VCaP (cell line): ENCODE measurements around the gene NIPBL.
"Not testable (repeated sequence)": the region's sequence is repeated elsewhere in the genome, so short reads cannot be mapped to it uniquely, and the experiment has no call there.

Experiments
- H3K27ac ChIP-seq: fragments of 450-650 bp; 2 replicates; pipeline ENCODE4 v1.5.1; 2017
- TF ChIP-seq, protein P1 (sequence below): fragments of 450-650 bp; conservative IDR thresholded peaks from 2 replicates; pipeline ENCODE4 v1.5.1; 2017; ENCODE audit warnings: mild to moderate bottlenecking, moderate library complexity

NIPBL gene

DNA sequence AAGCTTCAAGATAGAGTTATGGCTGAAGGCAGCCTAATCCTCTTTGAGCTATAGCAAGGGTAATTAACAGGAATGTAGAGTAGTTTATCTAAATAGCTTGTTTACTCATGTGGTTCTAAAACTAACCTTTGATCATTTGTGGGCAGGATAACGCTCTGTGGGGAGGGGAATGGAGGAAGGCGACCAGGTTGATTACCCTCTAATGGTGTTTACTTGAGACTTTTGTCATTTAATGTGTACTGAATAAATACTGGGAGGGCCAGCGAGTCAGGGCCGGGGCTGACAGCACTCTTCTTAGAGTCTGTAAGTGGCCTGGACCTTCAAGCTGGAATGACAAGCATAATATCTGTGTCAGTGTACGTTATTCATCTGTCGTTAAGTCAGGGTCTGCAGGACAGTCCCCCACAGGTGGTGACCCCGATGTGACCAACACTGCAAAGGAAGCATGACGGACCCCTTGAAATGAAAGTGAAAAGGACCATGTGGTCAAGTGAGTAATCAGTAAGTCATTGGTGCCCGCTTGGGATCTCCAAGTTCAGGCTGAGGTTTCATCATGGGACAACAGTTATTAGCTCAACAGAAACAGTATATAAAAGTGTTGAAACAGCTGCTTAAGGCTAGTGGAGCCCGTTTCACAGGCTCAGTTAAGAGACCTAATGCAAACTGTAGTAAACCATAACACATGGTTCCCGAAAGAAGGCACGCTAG is 210.1 kb downstream of the NIPBL start:
- H3K27ac ChIP-seq: no peak overlapping the region
- TF ChIP-seq, protein P1, sequence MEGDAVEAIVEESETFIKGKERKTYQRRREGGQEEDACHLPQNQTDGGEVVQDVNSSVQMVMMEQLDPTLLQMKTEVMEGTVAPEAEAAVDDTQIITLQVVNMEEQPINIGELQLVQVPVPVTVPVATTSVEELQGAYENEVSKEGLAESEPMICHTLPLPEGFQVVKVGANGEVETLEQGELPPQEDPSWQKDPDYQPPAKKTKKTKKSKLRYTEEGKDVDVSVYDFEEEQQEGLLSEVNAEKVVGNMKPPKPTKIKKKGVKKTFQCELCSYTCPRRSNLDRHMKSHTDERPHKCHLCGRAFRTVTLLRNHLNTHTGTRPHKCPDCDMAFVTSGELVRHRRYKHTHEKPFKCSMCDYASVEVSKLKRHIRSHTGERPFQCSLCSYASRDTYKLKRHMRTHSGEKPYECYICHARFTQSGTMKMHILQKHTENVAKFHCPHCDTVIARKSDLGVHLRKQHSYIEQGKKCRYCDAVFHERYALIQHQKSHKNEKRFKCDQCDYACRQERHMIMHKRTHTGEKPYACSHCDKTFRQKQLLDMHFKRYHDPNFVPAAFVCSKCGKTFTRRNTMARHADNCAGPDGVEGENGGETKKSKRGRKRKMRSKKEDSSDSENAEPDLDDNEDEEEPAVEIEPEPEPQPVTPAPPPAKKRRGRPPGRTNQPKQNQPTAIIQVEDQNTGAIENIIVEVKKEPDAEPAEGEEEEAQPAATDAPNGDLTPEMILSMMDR: no peak

DNA sequence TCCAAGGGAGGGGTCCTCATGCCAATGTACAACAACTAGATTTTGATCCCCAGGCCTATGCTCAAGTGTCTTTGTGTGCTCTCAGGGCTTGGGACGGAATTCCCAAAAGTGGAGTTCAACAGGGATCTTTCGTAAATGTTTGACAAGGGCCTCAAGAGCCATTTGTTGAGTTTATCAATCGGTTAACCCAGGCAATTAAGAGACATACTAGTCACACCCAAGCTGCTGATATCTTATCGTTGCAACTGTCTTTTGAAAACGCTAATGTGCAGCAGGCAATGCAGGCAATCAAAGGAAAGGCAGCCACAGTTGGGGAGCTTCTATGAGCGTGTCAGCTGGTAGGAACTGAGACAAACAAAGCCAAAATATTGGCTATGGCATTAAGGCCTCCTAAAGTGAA is 211.4 kb downstream of the NIPBL start:
- TF ChIP-seq, protein P1: no peak
- peak overlapping the region; percentile 64 for H3K27ac ChIP-seq

- TF ChIP-seq, protein P1: no peak
- peak overlapping the region; percentile 64 for H3K27ac ChIP-seq
Observed at GRCh38 chr5:37090123-37090726, 213.7 kb downstream of the NIPBL start.

- TF ChIP-seq, protein P1: no peak
Observed at GRCh38 chr5:37090781-37091180, 214.2 kb downstream of the NIPBL start.

DNA sequence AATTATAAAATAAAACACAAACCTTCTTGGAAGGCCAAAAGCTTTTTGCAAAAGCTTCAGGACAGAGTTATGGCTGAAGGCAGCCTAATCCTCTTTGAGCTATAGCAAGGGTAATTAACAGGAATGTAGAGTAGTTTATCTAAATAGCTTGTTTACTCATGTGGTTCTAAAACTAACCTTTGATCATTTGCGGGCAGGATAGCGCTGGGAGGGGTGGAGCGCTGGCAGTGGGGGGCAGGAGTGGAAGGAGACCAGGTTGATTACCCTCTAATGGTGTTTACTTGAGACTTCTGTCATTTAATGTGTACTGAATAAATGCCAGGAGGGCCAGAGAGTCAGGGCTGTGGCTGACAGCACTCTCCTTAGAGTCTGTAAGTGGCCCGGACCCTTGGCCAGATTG is 217.2 kb downstream of the NIPBL start:
- H3K27ac ChIP-seq: not testable (repeated sequence)

More at GRCh38 chr5:37090781-37091180, 214.2 kb downstream of the NIPBL start:
- peak overlapping the region; percentile 64 for H3K27ac ChIP-seq

DNA sequence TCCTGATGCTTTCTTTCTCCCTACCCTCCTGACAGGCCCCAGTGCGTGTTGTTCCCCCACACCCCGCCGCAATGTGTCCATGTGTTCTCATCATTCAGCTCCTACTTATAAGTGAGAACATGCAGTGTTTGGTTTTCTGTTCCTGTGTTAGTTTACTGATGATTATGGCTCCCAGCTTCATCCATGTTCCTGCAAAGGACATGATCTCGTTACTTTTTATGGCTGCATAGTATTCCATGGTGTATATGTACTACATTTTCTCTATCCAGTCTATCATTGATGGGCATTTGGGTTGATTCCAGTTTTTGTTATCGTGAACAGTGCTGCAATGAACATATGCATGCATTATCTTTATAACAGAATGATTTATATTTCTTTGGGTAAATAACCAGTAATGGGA is 222.7 kb downstream of the NIPBL start:
- H3K27ac ChIP-seq: not testable (repeated sequence)

DNA sequence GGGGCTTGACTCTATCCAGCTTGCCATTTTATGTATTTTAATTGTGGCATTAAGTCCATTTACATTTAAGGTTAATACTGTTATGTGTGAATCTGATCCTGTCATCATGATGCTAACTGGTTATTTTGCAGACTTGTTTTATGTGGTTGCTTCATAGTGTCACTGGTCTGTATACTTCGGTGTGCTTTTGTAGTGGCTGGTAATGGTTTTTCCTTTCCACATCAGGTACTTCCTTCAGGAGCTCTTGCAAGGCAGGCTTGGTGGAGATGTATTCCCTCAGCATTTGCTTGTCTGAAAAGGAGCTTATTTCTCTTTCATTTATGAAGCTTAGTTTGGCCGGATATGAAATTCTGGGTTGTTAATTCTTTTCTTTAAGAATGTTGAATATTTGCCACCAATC is 226.7 kb downstream of the NIPBL start:
- TF ChIP-seq, protein P1: no peak
- H3K27ac ChIP-seq: no peak overlapping the region

DNA sequence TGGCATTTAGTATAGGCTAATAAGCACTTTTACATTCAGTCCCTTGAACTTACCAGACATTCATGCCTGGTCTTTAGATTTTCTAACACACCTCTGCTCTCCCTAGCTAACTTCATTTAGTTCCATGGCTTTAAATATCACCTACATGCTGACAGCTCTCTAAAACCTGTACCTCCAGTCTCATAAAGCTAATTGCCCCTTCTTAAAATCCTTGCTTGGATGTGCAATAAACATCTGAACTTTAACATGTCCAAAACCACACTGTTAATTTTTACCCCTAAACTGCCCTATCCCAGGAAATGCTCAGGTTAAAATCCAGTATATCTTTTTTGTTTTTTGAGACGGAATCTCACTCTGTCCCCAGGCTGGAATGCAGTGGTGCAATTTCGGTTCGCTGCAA is 232.8 kb downstream of the NIPBL start:
- TF ChIP-seq, protein P1: no peak
- no peak overlapping the region for H3K27ac ChIP-seq
